Progenitor cell of endocrine pancreas (in vitro differentiated cells): ENCODE measurements around the gene EIF4EBP2. TPM values are rescaled to one million over a fixed set of nuclear protein-coding genes. Genes with fewer than 3 reads are reported as not detected.
A peak's percentile ranks its signal among the peaks of the same experiment; 100 is the strongest.

Source experiments
- DNase-seq: peaks from one replicate; pipeline ENCODE4 v3.0.0; 2021; ENCODE audit warnings: low spot score; ENCODE audit not compliant: unreplicated experiment
- H3K27ac Mint-ChIP-seq: 2 replicates; pipeline ENCODE4 v1.8.0; 2021; ENCODE audit warnings: mild to moderate bottlenecking, moderate library complexity, mixed read lengths
- H3K27me3 Mint-ChIP-seq: 2 replicates; pipeline ENCODE4 v1.8.0; 2021; ENCODE audit warnings: mixed read lengths
- H3K36me3 Mint-ChIP-seq: 2 replicates; pipeline ENCODE4 v1.8.0; 2022; ENCODE audit warnings: mixed read lengths; ENCODE audit not compliant: insufficient read depth
- H3K4me1 Mint-ChIP-seq: 2 replicates; pipeline ENCODE4 v1.8.0; 2021; ENCODE audit warnings: low read depth, mixed read lengths
- H3K4me3 Mint-ChIP-seq: 2 replicates; pipeline ENCODE4 v1.8.0; 2021; ENCODE audit warnings: low read depth, mild to moderate bottlenecking, moderate library complexity, mixed read lengths
- H3K9me3 Mint-ChIP-seq: 2 replicates; pipeline ENCODE4 v1.8.0; 2021; ENCODE audit warnings: low read depth, mixed read lengths
- long read RNA-seq: library from polyadenylated mRNA; unstranded; transcript quantifications from one replicate; pipeline ENCODE4 v2.0.0, GENCODE V29; 2020
- total RNA-seq: library from RNA; stranded (reverse); gene quantifications from 2 replicates; pipeline ENCODE4 v1.2.1, GENCODE V29; 2021
- TF ChIP-seq, protein P1 (sequence below): fragments of 200-600 bp; sonication (generic); IDR thresholded peaks from one replicate; pipeline ENCODE4 v1.5.0; 2021; ENCODE audit warnings: antibody characterized with exemption, mild to moderate bottlenecking; ENCODE audit not compliant: unreplicated experiment

The EIF4EBP2 gene, protein sequence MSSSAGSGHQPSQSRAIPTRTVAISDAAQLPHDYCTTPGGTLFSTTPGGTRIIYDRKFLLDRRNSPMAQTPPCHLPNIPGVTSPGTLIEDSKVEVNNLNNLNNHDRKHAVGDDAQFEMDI
- 99.6 and 101 TPM in 2 replicates for total RNA-seq
- long read RNA-seq, full-length matches to known transcripts = 120 of 258 reads
- long read RNA-seq, partial matches to known transcripts = 96 of 258 reads
- long read RNA-seq, other reads (novel, unspliced or antisense) = 42 of 258 reads

DNA sequence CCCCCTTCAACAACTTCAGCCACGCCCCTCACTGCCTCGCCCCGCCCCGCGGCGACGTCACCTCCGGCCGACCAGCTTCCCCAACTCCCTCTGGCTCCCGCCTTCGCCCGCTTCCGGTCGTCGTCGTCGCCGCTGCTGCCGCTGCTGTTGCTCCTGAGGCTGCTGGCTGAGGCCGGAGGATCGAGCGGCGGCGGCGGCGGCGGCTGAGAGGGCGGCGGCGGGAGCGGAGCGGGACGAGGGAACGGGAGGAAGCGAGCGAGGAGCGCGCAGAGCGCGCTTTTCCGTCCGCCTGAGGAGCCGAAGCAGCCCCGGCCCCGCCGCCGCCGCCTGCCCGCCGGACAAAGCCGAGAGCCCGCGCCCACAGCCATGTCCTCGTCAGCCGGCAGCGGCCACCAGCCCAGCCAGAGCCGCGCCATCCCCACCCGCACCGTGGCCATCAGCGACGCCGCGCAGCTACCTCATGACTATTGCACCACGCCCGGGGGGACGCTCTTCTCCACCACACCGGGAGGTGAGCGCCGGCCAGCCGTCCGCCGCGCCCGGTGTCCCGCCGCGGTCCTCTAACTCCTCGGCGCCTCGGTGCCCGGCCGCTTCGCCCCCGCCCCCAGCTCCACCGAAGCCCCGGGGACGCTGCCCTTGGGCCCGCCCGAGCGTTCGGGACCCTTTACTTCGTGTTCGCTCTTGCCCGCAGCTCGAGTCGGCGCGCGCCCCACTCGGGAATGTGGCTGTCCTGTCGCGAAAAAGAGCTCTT lies at the start of gene EIF4EBP2:
Gene EIF4EBP2, plus strand, starts transcription at position 110 of the 751 bp plus-strand sequence. Its CDS starts 257 bp downstream, at position 367.
- Mint-ChIP-seq H3K27ac (peak within 1 kb of the TSS; percentile 98), H3K36me3 (peaks cover 18% of the 10 kb centered on the region), H3K4me3 (peak within 1 kb of the TSS; percentile 94), H3K27me3 (no peaks in the 10 kb centered on the region), H3K9me3 (peaks cover 3% of the 10 kb centered on the region), H3K4me1 (peaks cover 24% of the 10 kb centered on the region)
- peak; percentile 98 for DNase-seq
- TF ChIP-seq, protein P1, sequence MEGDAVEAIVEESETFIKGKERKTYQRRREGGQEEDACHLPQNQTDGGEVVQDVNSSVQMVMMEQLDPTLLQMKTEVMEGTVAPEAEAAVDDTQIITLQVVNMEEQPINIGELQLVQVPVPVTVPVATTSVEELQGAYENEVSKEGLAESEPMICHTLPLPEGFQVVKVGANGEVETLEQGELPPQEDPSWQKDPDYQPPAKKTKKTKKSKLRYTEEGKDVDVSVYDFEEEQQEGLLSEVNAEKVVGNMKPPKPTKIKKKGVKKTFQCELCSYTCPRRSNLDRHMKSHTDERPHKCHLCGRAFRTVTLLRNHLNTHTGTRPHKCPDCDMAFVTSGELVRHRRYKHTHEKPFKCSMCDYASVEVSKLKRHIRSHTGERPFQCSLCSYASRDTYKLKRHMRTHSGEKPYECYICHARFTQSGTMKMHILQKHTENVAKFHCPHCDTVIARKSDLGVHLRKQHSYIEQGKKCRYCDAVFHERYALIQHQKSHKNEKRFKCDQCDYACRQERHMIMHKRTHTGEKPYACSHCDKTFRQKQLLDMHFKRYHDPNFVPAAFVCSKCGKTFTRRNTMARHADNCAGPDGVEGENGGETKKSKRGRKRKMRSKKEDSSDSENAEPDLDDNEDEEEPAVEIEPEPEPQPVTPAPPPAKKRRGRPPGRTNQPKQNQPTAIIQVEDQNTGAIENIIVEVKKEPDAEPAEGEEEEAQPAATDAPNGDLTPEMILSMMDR = no peak

DNA sequence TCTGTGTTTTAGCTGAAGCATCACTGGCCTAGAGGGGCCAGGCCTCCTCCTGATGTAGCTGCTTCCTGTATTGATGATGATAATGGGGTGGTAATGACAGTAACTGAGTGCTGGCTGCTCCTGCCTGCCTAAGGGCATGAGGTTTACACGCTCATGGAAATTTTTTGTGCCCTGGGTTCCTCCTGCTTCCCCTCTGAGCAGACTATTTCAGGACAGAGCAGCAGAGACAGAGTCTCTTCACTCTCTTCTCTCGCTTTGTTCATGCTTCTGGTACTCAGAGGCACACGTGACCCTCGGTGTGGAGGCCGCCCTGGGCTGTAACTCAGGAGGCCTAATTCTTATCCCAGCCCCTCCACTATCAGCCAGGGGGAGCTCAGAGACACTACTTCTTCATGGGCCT lies 49.4 kb upstream of the EIF4EBP2 start:
- no peaks in the 10 kb centered on the region for H3K27me3 Mint-ChIP-seq
- no peaks in the 10 kb centered on the region for H3K36me3 Mint-ChIP-seq
- DNase-seq = no peak
- no peak overlapping the region for H3K27ac Mint-ChIP-seq
- H3K9me3 Mint-ChIP-seq = no peaks in the 10 kb centered on the region
- H3K4me1 Mint-ChIP-seq = no peaks in the 10 kb centered on the region
- H3K4me3 Mint-ChIP-seq = no peak overlapping the region
- TF ChIP-seq, protein P1 = no peak

DNA sequence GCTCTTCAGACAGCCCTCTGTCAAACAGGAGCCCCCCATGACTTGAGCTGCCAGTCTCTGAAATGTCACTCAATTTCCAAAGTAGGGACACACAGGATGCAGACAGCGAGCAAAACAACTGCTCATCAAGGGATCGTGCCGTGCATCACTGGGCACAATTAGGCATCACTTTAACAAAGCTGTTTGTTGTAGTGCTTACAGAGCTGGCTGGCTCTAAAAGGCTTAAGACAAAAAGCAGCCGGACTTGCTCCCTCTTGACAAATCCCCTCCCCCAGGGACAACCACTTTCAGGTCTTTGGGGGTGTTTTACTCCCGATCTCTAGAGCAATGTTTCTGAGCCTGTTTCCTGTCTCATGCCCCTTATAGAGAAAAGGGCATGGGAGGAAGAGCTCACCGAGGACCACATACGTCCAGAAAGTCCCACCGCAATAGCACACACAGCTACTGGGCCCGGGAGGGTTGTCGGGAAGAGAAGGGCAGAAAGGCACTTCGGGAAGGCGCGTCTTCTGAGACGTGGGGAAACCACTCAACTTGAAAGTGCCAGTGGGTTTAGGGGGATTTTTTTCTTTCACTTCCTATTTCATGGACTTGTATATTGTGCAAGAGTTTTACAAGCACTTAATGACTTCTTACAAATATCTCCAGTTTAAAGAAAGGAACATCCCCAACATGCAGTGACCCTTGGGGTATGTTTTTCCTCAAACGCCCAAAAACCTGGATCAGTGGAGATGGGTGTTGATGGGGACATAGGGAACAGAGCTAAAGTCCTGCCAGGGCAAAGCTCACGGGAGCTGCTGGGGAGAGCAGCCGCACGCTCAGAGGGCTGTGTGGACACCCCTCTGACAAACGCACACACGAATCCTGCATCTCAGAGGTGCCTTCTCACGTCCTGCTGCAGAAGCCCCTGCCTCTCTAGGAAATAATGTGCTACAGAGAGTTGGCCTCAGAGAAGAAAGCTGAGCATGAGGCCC lies 48.6 kb upstream of the EIF4EBP2 start:
- TF ChIP-seq, protein P1 = no peak
- Mint-ChIP-seq H3K9me3 (no peaks in the 10 kb centered on the region), H3K27me3 (no peaks in the 10 kb centered on the region), H3K27ac (no peak overlapping the region), H3K4me3 (no peak overlapping the region), H3K4me1 (no peaks in the 10 kb centered on the region), H3K36me3 (no peaks in the 10 kb centered on the region)
- DNase-seq = no peak

DNA sequence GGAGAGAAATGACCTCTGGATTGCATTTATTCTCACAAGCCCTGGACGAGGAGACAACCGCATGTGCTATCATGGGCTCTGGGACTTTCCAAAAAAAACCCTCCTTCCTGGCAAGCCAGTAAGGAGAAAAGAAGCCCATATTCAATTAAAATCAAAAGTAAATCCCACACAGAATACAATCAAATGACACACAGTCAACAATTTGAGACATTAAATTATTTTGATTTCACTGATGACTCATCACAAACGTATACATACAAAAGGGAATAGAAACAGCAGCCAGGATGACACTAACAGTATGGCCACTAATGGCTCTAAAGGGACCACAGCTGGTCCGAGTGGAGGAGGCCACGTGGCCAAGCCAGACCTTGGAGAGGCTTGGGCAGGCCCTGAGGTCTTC lies 46.4 kb upstream of the EIF4EBP2 start:
- H3K36me3 Mint-ChIP-seq = no peaks in the 10 kb centered on the region
- H3K27ac Mint-ChIP-seq = no peak overlapping the region
- DNase-seq = no peak
- no peaks in the 10 kb centered on the region for H3K4me1 Mint-ChIP-seq
- H3K4me3 Mint-ChIP-seq = no peak overlapping the region
- H3K9me3 Mint-ChIP-seq = no peaks in the 10 kb centered on the region
- no peaks in the 10 kb centered on the region for H3K27me3 Mint-ChIP-seq
- TF ChIP-seq, protein P1 = no peak

DNA sequence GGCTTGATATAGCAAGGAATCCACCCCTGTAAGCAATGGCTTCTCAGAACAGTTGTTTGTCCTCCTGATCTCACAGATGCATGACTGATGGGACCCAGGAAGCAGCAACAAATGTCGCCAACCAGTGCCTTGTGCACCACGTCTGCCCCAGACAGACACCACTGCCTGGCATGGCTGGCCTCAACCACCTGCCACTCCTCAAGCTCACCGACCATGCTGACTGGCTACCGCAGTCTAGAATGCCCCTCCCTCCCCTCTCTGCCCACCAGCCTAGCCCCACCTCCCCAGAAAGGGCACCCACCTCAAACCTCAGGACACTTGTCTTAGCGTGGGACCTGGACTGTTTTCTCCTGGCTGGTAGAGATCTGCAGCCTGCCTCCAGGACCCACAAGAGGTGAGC lies 45.5 kb upstream of the EIF4EBP2 start:
- Mint-ChIP-seq H3K27ac (no peak overlapping the region), H3K9me3 (no peaks in the 10 kb centered on the region)

More for the DNA sequence above, 45.5 kb upstream of the EIF4EBP2 start:
- TF ChIP-seq, protein P1 = no peak
- no peaks in the 10 kb centered on the region for H3K4me1 Mint-ChIP-seq
- DNase-seq = no peak
- H3K36me3 Mint-ChIP-seq = no peaks in the 10 kb centered on the region
- H3K27me3 Mint-ChIP-seq = no peaks in the 10 kb centered on the region
- H3K4me3 Mint-ChIP-seq = no peak overlapping the region
